Measurements from ENCODE around the gene GMPPB.
A peak's percentile ranks its signal among the peaks of the same experiment; 100 is the strongest.
"Not testable (repeated sequence)": the region's sequence is repeated elsewhere in the genome, so short reads cannot be mapped to it uniquely, and the experiment has no call there.

Gene GMPPB

GRCh38 chr3:49723628-49724551 lies at the start of gene GMPPB:
TSS of gene GMPPB (minus strand) at chr3:49723951. CDS start at chr3:49723726, 225 bp downstream.
- DNase-seq, result peak; percentile 86 to 87

DNA sequence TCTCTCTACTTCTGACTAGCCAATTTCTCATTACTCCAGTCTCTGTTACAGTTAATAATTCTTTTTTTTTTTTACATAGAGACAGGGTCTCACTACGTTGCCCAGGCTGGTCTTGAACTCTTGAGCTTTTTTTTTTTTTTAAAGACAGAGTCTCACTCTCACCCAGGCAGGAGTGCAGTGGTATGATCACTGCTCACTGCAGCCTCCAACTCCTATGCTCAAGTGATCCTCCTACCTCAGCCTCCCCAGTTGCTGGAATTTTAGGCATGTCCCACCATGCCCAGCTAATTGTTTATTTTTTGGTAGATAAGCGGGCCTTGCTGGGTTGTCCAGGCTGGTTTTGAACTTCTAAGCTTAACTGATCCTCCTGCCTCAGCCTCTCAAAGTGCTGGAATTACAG lies 49.0 kb upstream of the GMPPB start:
- no peak for DNase-seq

- no peak for DNase-seq
Observed at GRCh38 chr3:49771340-49771938, 47.7 kb upstream of the GMPPB start.

DNA sequence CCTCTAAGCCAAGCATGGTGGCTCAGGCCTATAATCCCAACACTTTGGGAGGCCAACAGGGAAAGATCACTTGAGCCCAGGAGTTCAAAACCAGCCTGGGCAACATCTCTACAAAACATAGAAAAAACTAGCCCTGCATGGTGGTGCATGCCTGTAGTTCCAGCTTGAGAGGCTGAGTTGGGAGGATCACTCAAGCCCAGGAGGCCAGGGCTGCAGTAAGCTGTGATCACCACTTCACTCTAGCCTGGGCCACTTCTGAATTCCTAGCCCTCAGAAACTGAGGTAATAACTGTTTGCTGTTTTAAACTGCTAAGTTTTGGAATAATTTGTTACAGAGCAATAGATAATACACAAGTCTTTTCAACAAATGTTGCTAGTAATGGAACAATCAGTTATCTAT lies 46.2 kb upstream of the GMPPB start:
- no peak for DNase-seq

DNA sequence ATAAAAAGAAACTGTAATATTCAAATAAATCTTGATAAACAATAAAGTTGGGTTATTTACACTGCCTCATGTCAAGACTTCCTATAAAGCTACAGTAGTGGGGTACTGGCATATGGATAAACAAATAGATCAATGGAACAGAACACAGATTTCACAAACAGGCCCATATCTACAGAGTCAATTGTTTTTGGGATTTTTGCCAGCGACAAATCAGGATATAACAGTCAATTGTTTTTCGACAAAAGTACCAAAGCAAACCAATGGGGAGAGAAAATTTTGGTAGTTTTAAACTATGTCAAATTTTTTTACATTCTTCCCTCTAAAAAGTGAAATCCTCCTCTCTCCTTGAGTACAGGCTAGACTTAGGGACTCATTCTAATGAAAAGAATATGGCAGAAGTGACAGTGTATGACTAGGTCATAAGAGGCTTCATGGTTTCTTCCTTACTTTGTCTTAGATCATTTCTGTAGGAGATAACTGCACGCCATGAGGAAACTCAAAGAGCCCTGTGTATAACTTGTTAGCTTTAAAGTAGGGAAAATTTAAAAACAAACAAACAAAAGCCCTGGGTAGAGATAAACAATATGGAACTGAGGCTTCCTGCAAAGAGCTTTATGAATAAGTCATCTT lies 45.6 kb upstream of the GMPPB start:
- no peak for DNase-seq

DNA sequence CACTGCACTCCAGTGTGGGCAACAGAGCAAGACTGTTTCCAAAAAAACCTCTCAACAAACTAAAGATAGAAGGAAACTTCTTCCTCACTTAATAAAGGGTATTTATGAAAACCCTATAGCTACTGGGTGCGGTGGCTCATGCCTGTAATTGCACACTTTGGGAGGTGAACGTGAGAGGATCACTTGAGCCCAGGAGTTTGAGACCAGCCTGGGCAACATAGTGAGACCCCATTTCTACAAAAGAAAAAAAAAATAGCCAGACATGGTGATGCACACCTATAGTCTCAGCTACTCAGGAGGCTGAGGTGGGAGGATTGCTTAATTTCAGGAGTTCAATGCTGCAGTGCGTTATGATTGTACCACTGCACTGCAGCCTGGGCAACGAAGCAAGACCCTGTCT lies 40.2 kb upstream of the GMPPB start:
- no peak for DNase-seq

GRCh38 chr3:49761661-49762060 lies 37.9 kb upstream of the GMPPB start:
- no peak for DNase-seq

DNA sequence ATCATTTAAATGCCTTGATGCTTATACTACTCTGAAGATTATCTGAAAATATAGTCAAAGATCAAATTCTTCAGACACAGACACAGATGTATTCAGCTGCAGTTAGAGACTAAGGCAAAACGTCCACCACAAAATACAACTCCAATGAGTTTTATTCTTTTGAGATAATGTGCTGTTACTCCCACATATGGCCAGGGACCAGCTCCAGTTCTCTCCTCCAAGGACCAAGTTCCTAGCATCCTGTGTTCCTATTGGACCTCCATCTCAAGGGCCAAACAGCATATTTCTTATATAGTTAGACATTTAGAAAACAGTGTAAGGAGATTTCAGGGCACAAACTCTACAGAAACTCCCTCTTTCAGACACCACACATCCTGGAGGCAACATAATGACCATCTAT lies 35.5 kb upstream of the GMPPB start:
- DNase-seq, result no peak

DNA sequence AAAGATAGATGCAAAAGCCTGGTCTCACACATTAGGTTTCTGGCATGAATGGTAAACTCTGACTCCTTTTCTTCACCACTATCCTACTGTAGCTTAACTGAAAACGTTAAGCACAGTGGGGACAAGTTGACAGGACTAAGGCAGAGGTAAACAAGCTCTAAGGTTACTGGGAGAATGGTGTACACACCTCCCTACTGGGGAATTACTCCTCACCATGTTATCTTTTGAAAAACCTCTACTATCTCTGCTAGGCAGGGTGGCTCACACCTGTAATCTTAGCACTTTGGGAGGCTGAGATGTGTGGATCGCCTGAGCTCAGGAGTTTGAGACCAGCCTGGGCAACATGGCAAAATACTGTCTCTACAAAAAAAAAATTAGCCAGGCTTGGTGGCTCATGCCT lies 33.4 kb upstream of the GMPPB start:
- DNase-seq, result no peak

GRCh38 chr3:49756036-49756435 lies 32.3 kb upstream of the GMPPB start:
- DNase-seq, result no peak

DNA sequence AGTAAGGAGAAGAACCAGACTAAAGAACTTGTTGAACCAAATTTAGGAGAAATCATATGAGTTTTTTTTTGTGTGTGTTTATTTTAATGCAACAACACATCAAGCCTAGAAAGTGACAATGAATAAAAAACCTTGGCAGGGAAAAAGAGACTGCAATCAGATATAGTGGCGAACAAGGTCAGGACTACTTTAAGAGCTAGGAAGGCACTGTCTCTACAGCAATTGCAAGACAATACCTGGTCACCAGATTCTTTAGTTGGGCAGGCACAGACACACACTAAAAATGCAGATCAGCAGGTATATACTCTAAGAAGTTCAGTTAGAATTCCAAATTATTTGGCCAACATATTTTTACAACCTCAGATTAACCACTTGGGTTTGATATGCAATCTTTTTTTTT lies 30.8 kb upstream of the GMPPB start:
- DNase-seq, result no peak

DNA sequence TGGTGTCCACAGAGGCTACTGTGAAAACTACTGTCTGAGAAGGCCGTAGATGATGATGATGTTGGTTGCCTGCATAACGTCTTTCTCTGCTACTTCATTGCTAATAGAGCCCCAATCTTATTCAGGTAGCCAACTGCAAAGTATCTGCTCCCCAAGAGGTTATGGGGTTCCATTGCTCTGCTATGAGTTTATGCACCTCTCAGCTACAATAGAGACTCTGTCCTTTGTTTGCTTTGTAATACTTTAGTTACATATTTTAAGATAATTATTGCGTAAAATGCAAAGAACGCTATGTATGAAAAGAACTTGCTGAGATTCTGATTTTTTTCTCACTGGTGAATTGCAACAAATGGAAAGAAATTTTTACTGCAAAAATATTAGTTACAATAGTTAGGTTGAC lies 27.8 kb upstream of the GMPPB start:
- no peak for DNase-seq

DNA sequence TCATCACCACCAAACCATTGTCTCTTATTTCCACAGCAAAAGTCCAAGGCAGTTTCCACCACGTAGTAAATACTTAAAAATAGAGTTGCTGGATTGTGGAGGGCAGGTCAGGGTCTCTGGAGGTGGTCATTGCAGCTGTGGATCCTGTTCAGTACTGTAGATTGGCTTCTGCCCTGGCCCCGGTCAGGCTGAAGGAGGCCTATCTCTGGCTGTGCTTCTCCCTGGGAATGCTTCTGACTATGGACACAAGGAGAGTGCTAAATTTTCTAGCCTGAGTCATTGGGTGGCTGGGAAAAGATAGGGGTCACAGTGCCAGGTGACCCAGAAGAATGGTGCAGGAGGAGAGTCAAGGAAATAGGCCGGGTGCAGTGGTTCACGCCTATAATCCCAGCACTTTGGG lies 26.3 kb upstream of the GMPPB start:
- DNase-seq, result no peak

DNA sequence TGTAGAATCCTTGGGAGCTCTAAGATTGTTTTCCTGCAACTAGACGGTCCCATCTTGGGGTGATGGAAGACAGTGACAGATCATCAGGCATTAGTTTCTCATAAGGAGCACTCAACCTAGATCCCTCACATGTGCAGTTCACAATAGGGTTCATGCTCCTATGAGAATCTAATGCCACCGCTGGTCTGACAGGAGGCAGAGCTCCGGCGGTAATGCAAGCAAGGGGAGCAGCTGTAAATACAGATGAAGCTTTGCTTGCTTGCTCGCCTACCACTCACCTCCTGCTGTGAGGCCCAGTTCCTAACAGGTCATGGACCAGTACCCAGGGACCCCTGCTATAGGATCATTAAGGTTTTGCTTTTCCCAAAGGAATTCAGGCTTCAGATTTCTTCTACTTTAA lies 25.1 kb upstream of the GMPPB start:
- not testable (repeated sequence) for DNase-seq

DNA sequence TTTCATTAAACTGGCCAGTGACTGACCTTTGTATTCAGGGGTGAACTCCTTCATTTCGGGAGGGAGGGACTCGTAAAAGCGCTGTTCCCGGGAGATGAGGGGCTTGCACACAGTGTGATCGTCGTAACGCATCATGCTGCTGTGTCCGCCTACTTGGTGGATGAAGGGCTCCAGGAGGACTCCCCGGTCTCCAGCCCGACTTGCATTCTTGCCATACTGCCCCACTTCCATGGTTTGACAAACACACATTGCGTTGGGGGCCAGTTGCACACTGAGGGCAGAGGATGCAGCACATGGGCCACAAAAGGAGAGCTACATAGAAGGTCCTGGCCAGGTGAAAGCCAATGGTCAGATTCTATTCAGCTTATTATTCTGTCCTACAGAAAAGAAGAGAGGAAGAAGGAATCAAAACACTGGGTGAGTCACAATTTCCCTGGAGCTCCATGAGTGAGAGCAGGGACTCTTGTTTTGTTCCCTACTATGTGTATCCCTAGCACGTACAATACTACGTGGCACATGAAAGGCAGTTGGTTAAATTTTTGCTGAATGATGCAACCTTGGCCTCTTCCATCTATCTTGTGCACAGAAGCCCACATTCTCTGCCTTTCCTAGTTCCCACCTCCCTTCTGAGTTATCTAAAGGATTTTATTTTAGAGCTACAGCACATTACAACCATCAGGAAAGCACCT lies 24.2 kb upstream of the GMPPB start:
- DNase-seq, result no peak

DNA sequence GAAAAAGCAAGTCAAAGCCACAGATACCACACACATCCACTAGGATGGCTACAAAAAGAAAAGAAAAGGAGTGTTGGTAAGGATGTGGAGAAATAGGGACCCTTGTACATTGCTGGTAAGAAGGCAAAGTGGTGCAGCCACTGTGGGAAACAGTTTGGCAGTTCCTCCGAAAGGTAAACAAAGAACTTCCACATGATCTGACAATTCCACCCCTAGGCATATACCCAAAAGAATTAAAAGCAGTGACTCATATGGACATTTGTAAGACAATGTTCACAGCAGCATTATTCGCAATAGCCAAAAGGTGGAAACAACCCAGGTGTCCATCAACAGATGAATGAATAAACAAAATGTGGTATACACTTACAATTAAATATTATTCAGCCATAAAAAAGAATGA lies 22.2 kb upstream of the GMPPB start:
- DNase-seq, result no peak

GRCh38 chr3:49740427-49740826 lies 16.7 kb upstream of the GMPPB start:
- no peak for DNase-seq

GRCh38 chr3:49738067-49738713 lies 14.4 kb upstream of the GMPPB start:
- DNase-seq, result no peak

GRCh38 chr3:49734752-49735151 lies 11.0 kb upstream of the GMPPB start:
- no peak for DNase-seq

DNA sequence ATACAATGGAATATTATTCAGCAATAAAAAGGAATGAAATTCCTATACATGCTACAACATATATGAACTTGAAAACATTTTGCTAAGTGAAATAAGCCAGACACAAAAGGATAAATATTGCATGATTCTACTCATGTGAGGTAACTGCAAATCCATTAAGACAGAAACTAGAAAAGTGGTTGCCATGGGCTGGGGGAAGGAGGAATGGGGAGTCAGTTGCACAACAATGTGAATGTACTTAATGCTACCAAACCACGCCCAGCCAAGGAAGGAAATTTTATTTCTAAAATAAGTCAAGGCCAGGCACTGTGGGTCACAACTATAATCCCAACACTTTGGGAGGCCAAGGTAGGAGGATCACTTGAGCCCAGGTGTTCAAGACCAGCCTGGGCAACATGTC lies 9.8 kb upstream of the GMPPB start:
- DNase-seq, result no peak

GRCh38 chr3:49732597-49732996 lies 8.8 kb upstream of the GMPPB start:
- no peak for DNase-seq

DNA sequence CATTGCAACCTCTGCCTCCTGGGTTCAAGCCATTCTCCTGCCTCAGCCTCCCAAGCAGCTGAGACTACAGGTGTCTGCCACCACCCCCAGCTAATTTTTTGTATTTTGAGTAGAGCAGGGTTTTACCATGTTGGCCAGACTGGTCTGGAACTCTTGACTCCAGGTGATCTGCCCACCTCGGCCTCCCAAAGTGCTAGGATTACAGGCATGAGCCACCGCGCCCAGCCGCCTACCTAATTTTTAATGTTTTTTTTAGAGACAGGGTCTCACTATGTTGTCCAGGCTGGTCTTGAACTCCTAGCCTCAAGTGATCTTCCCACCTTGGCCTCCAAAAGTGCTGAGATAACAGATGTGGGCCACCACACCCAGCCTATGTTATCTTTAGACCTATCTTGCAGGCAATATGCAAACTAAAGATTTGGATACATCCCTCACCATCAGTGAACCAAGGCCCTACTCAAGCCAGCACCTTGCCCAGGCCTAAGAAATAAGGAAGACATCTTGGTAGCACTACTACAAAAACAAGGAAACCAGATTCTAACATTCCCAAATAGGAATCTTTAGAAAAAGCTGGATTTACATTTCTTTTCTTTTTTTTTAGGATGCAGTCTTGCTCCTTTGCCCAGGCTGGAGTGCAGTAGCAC lies 6.3 kb upstream of the GMPPB start:
- no peak for DNase-seq
